IMR-90 (cell line): Measurements from ENCODE around the gene SEZ6L. TPM values are rescaled to one million over a fixed set of nuclear protein-coding genes. Genes with fewer than 3 reads are reported as not detected.

Source experiments
- ATAC-seq: fragments of 200-7000 bp; cut with Tn5 transposase; 2 replicates; pipeline ENCODE4 v1.9.1; 2020; ENCODE audit warnings: low read depth, mild to moderate bottlenecking, moderate library complexity
- BruUV-seq: library from RNA; stranded (reverse); fragments of 400-500 nt; replicated peaks from 2 replicates; lab custom pipeline; 2021; lab: Mats Ljungman, UMichigan
- CTCF ChIA-PET: fragments of 300-600 bp; formaldehyde crosslinking; extraction: SDS; loops from one replicate; lab custom pipeline; 2021; ENCODE audit warnings: antibody characterized with exemption; lab: Yijun Ruan, JAX
- POLR2A ChIA-PET: fragments of 300-600 bp; sonication (Branson Sonifier 250); formaldehyde crosslinking; loops from one replicate; lab custom pipeline; 2022; ENCODE audit warnings: antibody characterized with exemption; ENCODE audit not compliant: unreplicated experiment; lab: Charles Lee
- DNase-seq: peaks from one replicate; pipeline ENCODE4 v3.0.0; 2013
- H2AFZ ChIP-seq: replicated peaks from 2 replicates; pipeline ENCODE3; 2013; ENCODE audit warnings: low read length, mild to moderate bottlenecking; ENCODE audit not compliant: poor library complexity
- H2AK5ac ChIP-seq: 2 replicates; pipeline ENCODE4 v1.6.1; 2013; ENCODE audit warnings: low read depth, low read length, inconsistent platforms
- H2AK9ac ChIP-seq: replicated peaks from 2 replicates; pipeline ENCODE3; 2013; ENCODE audit warnings: mild to moderate bottlenecking, low read depth, low read length, moderate library complexity; ENCODE audit not compliant: poor library complexity
- H2BK120ac ChIP-seq: 2 replicates; pipeline ENCODE4 v1.6.1; 2013; ENCODE audit warnings: low read depth, low read length, inconsistent platforms
- H2BK15ac ChIP-seq: 3 replicates; pipeline ENCODE4 v1.6.1; 2013; ENCODE audit warnings: low read depth, low read length, inconsistent platforms
- H2BK20ac ChIP-seq: 2 replicates; pipeline ENCODE4 v1.6.1; 2013; ENCODE audit warnings: low read depth, mild to moderate bottlenecking, inconsistent platforms, low read length, moderate library complexity
- H2BK5ac ChIP-seq: 2 replicates; pipeline ENCODE4 v1.6.1; 2013; ENCODE audit warnings: mild to moderate bottlenecking, low read depth, low read length, inconsistent platforms; ENCODE audit not compliant: poor library complexity, severe bottlenecking
- H3K14ac ChIP-seq: replicated peaks from 2 replicates; pipeline ENCODE4 v1.6.1; 2013; ENCODE audit warnings: low read depth, low read length, inconsistent platforms
- H3K18ac ChIP-seq: 2 replicates; pipeline ENCODE4 v1.6.1; 2013; ENCODE audit warnings: low read depth, low read length, control low read depth
- H3K23ac ChIP-seq: 2 replicates; pipeline ENCODE4 v1.6.1; 2013; ENCODE audit warnings: low read depth, low read length, inconsistent platforms
- H3K27ac ChIP-seq: 2 replicates; pipeline ENCODE4 v1.5.1; 2013; ENCODE audit warnings: mild to moderate bottlenecking, control low read depth, low read length; ENCODE audit not compliant: insufficient read depth
- H3K27me3 ChIP-seq: 2 replicates; pipeline ENCODE4 v1.6.1; 2013; ENCODE audit warnings: low read length; ENCODE audit not compliant: control insufficient read depth, insufficient read depth
- H3K36me3 ChIP-seq: 2 replicates; pipeline ENCODE4 v1.6.1; 2013; ENCODE audit warnings: low read length, mixed read lengths; ENCODE audit not compliant: control insufficient read depth, insufficient read depth
- H3K4ac ChIP-seq: 2 replicates; pipeline ENCODE4 v1.6.1; 2013; ENCODE audit warnings: low read depth, low read length, inconsistent platforms
- H3K4me1 ChIP-seq: 2 replicates; pipeline ENCODE4 v1.6.1; 2013; ENCODE audit warnings: low read length, mixed read lengths; ENCODE audit not compliant: control insufficient read depth, insufficient read depth
- H3K4me2 ChIP-seq: 2 replicates; pipeline ENCODE4 v1.6.1; 2013; ENCODE audit warnings: low read depth, mild to moderate bottlenecking, control low read depth, low read length, moderate library complexity
- H3K4me3 ChIP-seq: 2 replicates; pipeline ENCODE4 v1.5.1; 2013; ENCODE audit warnings: low read depth, mild to moderate bottlenecking, control low read depth, low read length, moderate library complexity; ENCODE audit not compliant: insufficient read depth
- H3K56ac ChIP-seq: 2 replicates; pipeline ENCODE4 v1.6.1; 2013; ENCODE audit warnings: low read length, inconsistent platforms; ENCODE audit not compliant: insufficient read depth; ENCODE audit errors: extremely low read depth
- H3K79me1 ChIP-seq, 2 experiments: 2 replicates each; pipeline ENCODE4 v1.6.1; 2013; ENCODE audit warnings: low read length in 2 of 2, inconsistent platforms in 1 of 2, low read depth in 1 of 2
- H3K9ac ChIP-seq: 2 replicates; pipeline ENCODE4 v1.6.1; 2013; ENCODE audit warnings: low read depth, low read length, control low read depth
- H3K9me1 ChIP-seq: 2 replicates; pipeline ENCODE4 v1.6.1; 2013; ENCODE audit warnings: low read length, inconsistent platforms; ENCODE audit not compliant: insufficient read depth
- H3K9me3 ChIP-seq: 2 replicates; pipeline ENCODE4 v1.6.1; 2013; ENCODE audit warnings: low read length; ENCODE audit not compliant: control insufficient read depth, insufficient read depth
- H4K20me1 ChIP-seq: 2 replicates; pipeline ENCODE4 v1.6.1; 2013; ENCODE audit warnings: low read length, inconsistent platforms; ENCODE audit not compliant: insufficient read depth
- H4K5ac ChIP-seq: 2 replicates; pipeline ENCODE4 v1.6.1; 2013; ENCODE audit warnings: mild to moderate bottlenecking, low read depth, low read length, control low read depth
- H4K8ac ChIP-seq, 2 experiments: 2 replicates each; pipeline ENCODE4 v1.6.1; 2013; ENCODE audit warnings: low read depth in 2 of 2, low read length in 2 of 2, control low read depth in 1 of 2, inconsistent platforms in 1 of 2
- H4K91ac ChIP-seq: 2 replicates; pipeline ENCODE4 v1.6.1; 2013; ENCODE audit warnings: low read depth, low read length, inconsistent platforms; ENCODE audit not compliant: insufficient read depth
- BHLHE40 ChIP-seq: fragments of 150-350 bp; IDR thresholded peaks from 2 replicates; pipeline ENCODE4 v1.6.1; 2016; ENCODE audit warnings: mild to moderate bottlenecking, low read depth, low read length
- CEBPB ChIP-seq: IDR thresholded peaks from 2 replicates; pipeline ENCODE4 v1.6.1; 2012; ENCODE audit warnings: low read depth, low read length, improper control_type of control experiment
- FOS ChIP-seq: fragments of 150-350 bp; IDR thresholded peaks from 2 replicates; pipeline ENCODE4 v1.6.1; 2016; ENCODE audit warnings: low read depth, low read length
- MAFK ChIP-seq: IDR thresholded peaks from 2 replicates; pipeline ENCODE4 v1.6.1; 2012; ENCODE audit warnings: low read depth, low read length, improper control_type of control experiment
- NFE2L2 ChIP-seq: fragments of 150-350 bp; IDR thresholded peaks from 2 replicates; pipeline ENCODE4 v1.6.1; 2016; ENCODE audit warnings: low read depth, mild to moderate bottlenecking, low read length
- POLR2A ChIP-seq: IDR thresholded peaks from 2 replicates; pipeline ENCODE4 v1.6.1; 2012; ENCODE audit warnings: mild to moderate bottlenecking, low read depth, low read length
- RAD21 ChIP-seq: IDR thresholded peaks from 2 replicates; pipeline ENCODE4 v1.6.1; 2012; ENCODE audit warnings: low read length, improper control_type of control experiment
- RCOR1 ChIP-seq: IDR thresholded peaks from 2 replicates; pipeline ENCODE4 v1.6.1; 2012; ENCODE audit warnings: mild to moderate bottlenecking, low read length, improper control_type of control experiment; ENCODE audit not compliant: insufficient replicate concordance
- SMC3 ChIP-seq: fragments of 150-350 bp; IDR thresholded peaks from 2 replicates; pipeline ENCODE4 v1.6.1; 2016; ENCODE audit warnings: low read depth, mild to moderate bottlenecking, antibody characterized with exemption, low read length, moderate library complexity
- WGBS, 2 experiments: methylation state at CpG; one replicate each; pipeline versions ENCODE4 v1.1.5 to v1.1.7; 2013; ENCODE audit warnings: missing lambda C conversion rate in 2 of 2; ENCODE audit not compliant: insufficient read length in 1 of 2; ENCODE audit errors: extremely low coverage in 2 of 2; 5-methylcytosine and 5-hydroxymethylcytosine counted together
- dilution Hi-C: fragments of 300-500 bp; cut with HindIII; formaldehyde crosslinking; loops from one replicate; pipeline ENCODE4 v1.14.3; 2018; ENCODE audit warnings: low sequenced_read_pairs; ENCODE audit not compliant: unreplicated experiment
- in situ Hi-C: fragments of 300-500 bp; cut with MboI; formaldehyde crosslinking; loops from 3 replicates; pipeline ENCODE4 v1.14.3; 2019; ENCODE audit warnings: low sequenced_read_pairs, inconsistent platforms, mixed read lengths
- intact Hi-C: fragments of 100-400 bp; cut with micrococcal nuclease; formaldehyde crosslinking; loops from 2 replicates; pipeline ENCODE4 v1.10.0; 2022
- polyA plus RNA-seq, 3 experiments: library from polyadenylated mRNA; depleted of rRNA; stranded (reverse); fragments of >200 nt; gene quantifications; 2 replicates each; pipeline ENCODE4 v1.2.3, GENCODE V29; 2012; ENCODE audit warnings: low replicate concordance in 1 of 3
- total RNA-seq: library from RNA; depleted of rRNA; stranded (reverse); fragments of >200 nt; gene quantifications from 2 replicates; pipeline ENCODE4 v1.2.3, GENCODE V29; 2012
- TF ChIP-seq, protein P1 (sequence below): fragments of 150-350 bp; IDR thresholded peaks from 2 replicates; pipeline ENCODE4 v1.6.1; 2017; ENCODE audit warnings: mild to moderate bottlenecking, antibody characterized with exemption, low read length, low read depth
- TF ChIP-seq, protein P2 (sequence below): conservative IDR thresholded peaks from 2 replicates; pipeline ENCODE4 v1.5.1; 2012; ENCODE audit warnings: mild to moderate bottlenecking, low read depth, low read length, improper control_type of control experiment
- TF ChIP-seq, protein P3 (sequence below): fragments of 150-350 bp; IDR thresholded peaks from 2 replicates; pipeline ENCODE4 v1.6.1; 2016; ENCODE audit warnings: low read depth, mild to moderate bottlenecking, low read length, moderate library complexity, borderline replicate concordance

The SEZ6L gene
- total and polyA plus RNA-seq, 2 of the 4 experiments (the other 2 are of a cell fraction): not detected

DNA sequence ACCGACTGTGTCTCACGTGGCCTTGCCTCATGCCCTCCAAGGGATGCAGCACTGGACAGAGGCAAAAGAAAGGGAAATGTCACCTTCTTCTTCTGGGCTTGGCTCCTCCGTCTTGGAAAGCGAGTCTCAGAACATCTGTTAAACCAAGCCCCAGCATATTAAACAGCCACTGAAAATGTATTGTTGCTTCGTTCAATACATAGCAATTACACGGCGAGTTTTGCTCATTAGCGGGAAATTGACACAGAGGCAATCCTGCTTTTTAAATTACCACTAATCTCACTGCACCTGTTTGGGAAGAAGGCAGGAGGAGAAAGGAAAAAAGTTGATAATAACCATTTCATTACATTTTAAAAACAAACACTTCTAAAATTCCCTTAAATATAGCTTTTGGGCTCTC is 72.1 kb downstream of the SEZ6L start:
- CTCF ChIA-PET: no interaction called here
- TF ChIP-seq BHLHE40: no peak
- TF ChIP-seq NFE2L2: no peak
- TF ChIP-seq, protein P1, sequence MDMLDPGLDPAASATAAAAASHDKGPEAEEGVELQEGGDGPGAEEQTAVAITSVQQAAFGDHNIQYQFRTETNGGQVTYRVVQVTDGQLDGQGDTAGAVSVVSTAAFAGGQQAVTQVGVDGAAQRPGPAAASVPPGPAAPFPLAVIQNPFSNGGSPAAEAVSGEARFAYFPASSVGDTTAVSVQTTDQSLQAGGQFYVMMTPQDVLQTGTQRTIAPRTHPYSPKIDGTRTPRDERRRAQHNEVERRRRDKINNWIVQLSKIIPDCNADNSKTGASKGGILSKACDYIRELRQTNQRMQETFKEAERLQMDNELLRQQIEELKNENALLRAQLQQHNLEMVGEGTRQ: no peak
- no peak for TF ChIP-seq CEBPB
- TF ChIP-seq RAD21: no peak
- TF ChIP-seq, protein P2, sequence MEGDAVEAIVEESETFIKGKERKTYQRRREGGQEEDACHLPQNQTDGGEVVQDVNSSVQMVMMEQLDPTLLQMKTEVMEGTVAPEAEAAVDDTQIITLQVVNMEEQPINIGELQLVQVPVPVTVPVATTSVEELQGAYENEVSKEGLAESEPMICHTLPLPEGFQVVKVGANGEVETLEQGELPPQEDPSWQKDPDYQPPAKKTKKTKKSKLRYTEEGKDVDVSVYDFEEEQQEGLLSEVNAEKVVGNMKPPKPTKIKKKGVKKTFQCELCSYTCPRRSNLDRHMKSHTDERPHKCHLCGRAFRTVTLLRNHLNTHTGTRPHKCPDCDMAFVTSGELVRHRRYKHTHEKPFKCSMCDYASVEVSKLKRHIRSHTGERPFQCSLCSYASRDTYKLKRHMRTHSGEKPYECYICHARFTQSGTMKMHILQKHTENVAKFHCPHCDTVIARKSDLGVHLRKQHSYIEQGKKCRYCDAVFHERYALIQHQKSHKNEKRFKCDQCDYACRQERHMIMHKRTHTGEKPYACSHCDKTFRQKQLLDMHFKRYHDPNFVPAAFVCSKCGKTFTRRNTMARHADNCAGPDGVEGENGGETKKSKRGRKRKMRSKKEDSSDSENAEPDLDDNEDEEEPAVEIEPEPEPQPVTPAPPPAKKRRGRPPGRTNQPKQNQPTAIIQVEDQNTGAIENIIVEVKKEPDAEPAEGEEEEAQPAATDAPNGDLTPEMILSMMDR: no peak
- TF ChIP-seq RCOR1: no peak
- TF ChIP-seq POLR2A: no peak
- TF ChIP-seq, protein P3, sequence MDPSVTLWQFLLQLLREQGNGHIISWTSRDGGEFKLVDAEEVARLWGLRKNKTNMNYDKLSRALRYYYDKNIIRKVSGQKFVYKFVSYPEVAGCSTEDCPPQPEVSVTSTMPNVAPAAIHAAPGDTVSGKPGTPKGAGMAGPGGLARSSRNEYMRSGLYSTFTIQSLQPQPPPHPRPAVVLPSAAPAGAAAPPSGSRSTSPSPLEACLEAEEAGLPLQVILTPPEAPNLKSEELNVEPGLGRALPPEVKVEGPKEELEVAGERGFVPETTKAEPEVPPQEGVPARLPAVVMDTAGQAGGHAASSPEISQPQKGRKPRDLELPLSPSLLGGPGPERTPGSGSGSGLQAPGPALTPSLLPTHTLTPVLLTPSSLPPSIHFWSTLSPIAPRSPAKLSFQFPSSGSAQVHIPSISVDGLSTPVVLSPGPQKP: no peak
- TF ChIP-seq FOS: no peak
- TF ChIP-seq MAFK: no peak
- no peak for TF ChIP-seq SMC3

More for the DNA sequence above, 72.1 kb downstream of the SEZ6L start:
- no peak overlapping the region for H2BK20ac ChIP-seq
- no peaks in the 10 kb centered on the region for H3K27me3 ChIP-seq
- no peak for DNase-seq
- intact Hi-C loops (no loop called here), in situ Hi-C loops (no loop called here), dilution Hi-C loops (no loop called here)
- H3K56ac ChIP-seq: no peak overlapping the region
- H4K8ac ChIP-seq: no peak overlapping the region
- H2AK5ac ChIP-seq: no peak overlapping the region
- no peak overlapping the region for H2BK120ac ChIP-seq
- no peak overlapping the region for H4K91ac ChIP-seq
- H3K36me3 ChIP-seq: no peaks in the 10 kb centered on the region
- no peak overlapping the region for H4K5ac ChIP-seq
- ATAC-seq: no peak
- no peak overlapping the region for H2BK15ac ChIP-seq
- H3K9me1 ChIP-seq: no peaks in the 10 kb centered on the region
- H2AK9ac ChIP-seq: no peak overlapping the region
- H3K4me3 ChIP-seq: no peak overlapping the region
- no peak overlapping the region for H3K4me2 ChIP-seq
- WGBS, 2 experiments: 68% methylated on average over 4 of the region's 8 CpGs; no CpG with 5 or more reads in 1 of the 2 experiments
- H3K4ac ChIP-seq: no peak overlapping the region
- no peak overlapping the region for H2BK5ac ChIP-seq
- H3K9ac ChIP-seq: no peak overlapping the region
- H4K20me1 ChIP-seq: no peaks in the 10 kb centered on the region
- H3K4me1 ChIP-seq: no peaks in the 10 kb centered on the region
- POLR2A ChIA-PET: no interaction called here
- H2AFZ ChIP-seq: no peak overlapping the region
- H3K14ac ChIP-seq: no peak overlapping the region
- H3K9me3 ChIP-seq: 0 out of 2 replicates have a peak, but pooled peaks cover 3% of the 10 kb centered on the region
- H3K18ac ChIP-seq: no peak overlapping the region
- no peak overlapping the region for H3K23ac ChIP-seq
- no peak overlapping the region for H3K27ac ChIP-seq
- no TSS peak for BruUV-seq
- H3K79me1 ChIP-seq: no peaks in the 10 kb centered on the region
